Panc1 (cell line): ENCODE results near the gene ZRANB3. TPM values are rescaled to one million over a fixed set of nuclear protein-coding genes. Genes with fewer than 3 reads are reported as not detected.
"Not testable (repeated sequence)": the region's sequence is repeated elsewhere in the genome, so short reads cannot be mapped to it uniquely, and the experiment has no call there.

Experiments used
- ATAC-seq: fragments of 200-7000 bp; cut with Tn5 transposase; 2 replicates; pipeline ENCODE4 v1.9.1; 2020; ENCODE audit warnings: mild to moderate bottlenecking, moderate library complexity
- BruUV-seq: library from RNA; stranded (reverse); fragments of 400-500 nt; replicated peaks from 2 replicates; lab custom pipeline; 2021; lab: Mats Ljungman, UMichigan
- CTCF ChIA-PET: fragments of 300-600 bp; sonication (Branson Sonifier 250); formaldehyde crosslinking; loops from one replicate; lab custom pipeline; 2022; ENCODE audit warnings: antibody characterized with exemption; lab: Charles Lee
- POLR2A ChIA-PET: fragments of 300-600 bp; sonication (Branson Sonifier 250); formaldehyde crosslinking; loops from one replicate; lab custom pipeline; 2022; ENCODE audit warnings: antibody characterized with exemption; lab: Charles Lee
- DNase-seq: peaks from one replicate; pipeline ENCODE4 v3.0.0-alpha.2; 2010; ENCODE audit warnings: low read depth, low spot score
- H3K27ac ChIP-seq: 2 replicates; pipeline ENCODE4 v1.5.1; 2011; ENCODE audit warnings: mild to moderate bottlenecking, low read length, inconsistent platforms
- H3K27me3 ChIP-seq: fragments of 200-500 bp; sonication (Bioruptor generic); 2 replicates; pipeline ENCODE4 v1.6.0; 2014; ENCODE audit warnings: low read length, inconsistent platforms; ENCODE audit not compliant: control insufficient read depth, insufficient read depth
- H3K36me3 ChIP-seq: fragments of 200-500 bp; sonication (Bioruptor generic); 2 replicates; pipeline ENCODE4 v1.5.1; 2014; ENCODE audit warnings: inconsistent platforms, mild to moderate bottlenecking, low read length, moderate library complexity; ENCODE audit not compliant: control insufficient read depth, insufficient read depth
- H3K4me1 ChIP-seq: 2 replicates; pipeline ENCODE4 v1.5.1; 2011; ENCODE audit warnings: inconsistent platforms, mild to moderate bottlenecking, low read length, moderate library complexity; ENCODE audit not compliant: control insufficient read depth, insufficient read depth
- H3K4me3 ChIP-seq, 2 experiments: 2 replicates each; pipeline ENCODE4 v1.5.1; 2011 to 2012; ENCODE audit warnings: low read depth in 2 of 2, low read length in 2 of 2, mild to moderate bottlenecking in 2 of 2, inconsistent platforms in 1 of 2, moderate library complexity in 1 of 2
- H3K9me3 ChIP-seq: fragments of 200-500 bp; sonication (Bioruptor generic); 2 replicates; pipeline ENCODE4 v1.5.1; 2014; ENCODE audit warnings: low read depth, mild to moderate bottlenecking, inconsistent platforms, low read length, moderate library complexity; ENCODE audit not compliant: control insufficient read depth, insufficient read depth
- CTCF ChIP-seq: fragments of 450-650 bp; IDR thresholded peaks from 2 replicates; pipeline ENCODE4 v1.5.1; 2017; ENCODE audit warnings: mild to moderate bottlenecking
- POLR2AphosphoS5 ChIP-seq: IDR thresholded peaks from 2 replicates; pipeline ENCODE4 v1.6.1; 2012; ENCODE audit warnings: mild to moderate bottlenecking, low read depth, low read length, moderate library complexity
- REST ChIP-seq, 2 experiments: IDR thresholded peaks; 2 replicates each; pipeline ENCODE4 v1.6.1; 2011 to 2012; ENCODE audit warnings: low read depth in 2 of 2, control low read depth in 1 of 2, low read length in 1 of 2, mild to moderate bottlenecking in 1 of 2, moderate library complexity in 1 of 2; ENCODE audit not compliant: insufficient read depth in 1 of 2
- SIN3A ChIP-seq: IDR thresholded peaks from 2 replicates; pipeline ENCODE4 v1.6.1; 2012; ENCODE audit warnings: low read depth, mild to moderate bottlenecking, low read length, moderate library complexity, borderline replicate concordance; ENCODE audit not compliant: insufficient read depth
- TCF7L2 ChIP-seq: IDR thresholded peaks from 2 replicates; pipeline ENCODE4 v1.6.1; 2011; ENCODE audit warnings: mild to moderate bottlenecking, low read depth, low read length, inconsistent platforms
- in situ Hi-C: cut with HindIII; loops from 2 replicates; pipeline ENCODE4 v1.10.0; 2016; ENCODE audit warnings: low sequenced_read_pairs, low pct_unique_long_range_greater_than_20kb
- intact Hi-C: fragments of 100-400 bp; cut with micrococcal nuclease; formaldehyde crosslinking; loops from one replicate; pipeline ENCODE4 v1.10.0; 2022; ENCODE audit not compliant: unreplicated experiment
- total RNA-seq: library from RNA; stranded (reverse); gene quantifications from one replicate; pipeline ENCODE4 v1.2.1, GENCODE V29; 2021; ENCODE audit not compliant: unreplicated experiment

Gene ZRANB3
- total RNA-seq, 1 experiment from 2014 or later, result 11.7 TPM

- Histone ChIP-seq H3K27me3 (no peaks in the 10 kb centered on the region), H3K4me3 (no peak overlapping the region), H3K27ac (no peak overlapping the region), H3K36me3 (no peaks in the 10 kb centered on the region), H3K4me1 (no peaks in the 10 kb centered on the region), H3K9me3 (no peaks in the 10 kb centered on the region)
- ChIA-PET CTCF (no interaction called here), POLR2A (no interaction called here)
- DNase-seq (no peak), ATAC-seq (no peak)
- BruUV-seq, result no TSS peak
- no peak for TF ChIP-seq REST (IDR thresholded peaks at IDR 0.05; ENCODE audit: insufficient read depth in 1 of 2, low read depth in 2 of 2, low read length in 1 of 2)
- TF ChIP-seq POLR2AphosphoS5, result no peak
- no peak for TF ChIP-seq SIN3A
- TF ChIP-seq CTCF, result no peak
- no peak for TF ChIP-seq TCF7L2
- in situ Hi-C loops, result no loop called here
- intact Hi-C loops, result no loop called here
Measured at GRCh38 chr2:135546436-135546835, 15.4 kb upstream of the ZRANB3 start.

- H3K27me3 ChIP-seq, H3K9me3 ChIP-seq, DNase-seq, H3K27ac ChIP-seq, ATAC-seq, H3K36me3 ChIP-seq, BruUV-seq, H3K4me3 ChIP-seq, POLR2A ChIA-PET, intact Hi-C loops, CTCF ChIA-PET, in situ Hi-C loops: not testable (repeated sequence)
- peaks cover 16% of the 10 kb centered on the region; the same call in 1 of the 2 replicates for H3K4me1 ChIP-seq
Measured at GRCh38 chr2:135533545-135533944, 2.5 kb upstream of the ZRANB3 start.

GRCh38 chr2:135532581-135532980, 1.6 kb upstream of the ZRANB3 start:
- peak overlapping the region; percentile 67; the same call in 1 of the 2 replicates for H3K27ac ChIP-seq

More at GRCh38 chr2:135532581-135532980, 1.6 kb upstream of the ZRANB3 start:
- CTCF ChIA-PET, result no interaction called here
- Histone ChIP-seq H3K9me3 (peaks cover 6% of the 10 kb centered on the region; the same call in 1 of the 2 replicates), H3K4me3 (peak overlapping the region; percentile 78 to 86; a peak in 3 of 4 replicates), H3K36me3 (no peaks in the 10 kb centered on the region; the same call in 1 of the 2 replicates), H3K4me1 (peaks cover 22% of the 10 kb centered on the region; the same call in 1 of the 2 replicates), H3K27me3 (no peaks in the 10 kb centered on the region)
- TF ChIP-seq CTCF (no peak), SIN3A (no peak), REST (IDR thresholded peaks at IDR 0.05; ENCODE audit: insufficient read depth in 1 of 2, low read depth in 2 of 2, low read length in 1 of 2) (no peak), TCF7L2 (no peak), POLR2AphosphoS5 (no peak)
- BruUV-seq, result TSS peak; percentile 68
- ATAC-seq, result no peak
- in situ Hi-C loops, result no loop called here
- intact Hi-C loops, result no loop called here
- no peak for DNase-seq
- POLR2A ChIA-PET, result no interaction called here
